CD4-positive, alpha-beta memory T cell (primary cell): ENCODE data around the gene ACVRL1. TPM values are rescaled to one million over a fixed set of nuclear protein-coding genes. Genes with fewer than 3 reads are reported as not detected.

ENCODE experiments used
- CTCF ChIA-PET: fragments of 350-600 bp; sonication (Branson Sonifier 250); formaldehyde crosslinking; loops from one replicate; lab custom pipeline; 2021; ENCODE audit warnings: inconsistent platforms; ENCODE audit not compliant: partially characterized antibody; lab: Charles Lee
- POLR2A ChIA-PET: fragments of 350-600 bp; sonication (Branson Sonifier 250); formaldehyde crosslinking; loops from one replicate; lab custom pipeline; 2021; ENCODE audit not compliant: partially characterized antibody; lab: Charles Lee
- DNase-seq, 5 donors: peaks; one replicate each; pipeline versions ENCODE4 v3.0.0 to v3.0.0-alpha.2; 2020 to 2022; ENCODE audit warnings: mixed read lengths in 1 of 5
- H3K27ac ChIP-seq: one replicate; pipeline ENCODE4 v1.7.0; 2013; ENCODE audit warnings: low read depth, low read length
- H3K27me3 ChIP-seq: 2 replicates; pipeline ENCODE4 v1.7.0; 2013; ENCODE audit warnings: mild to moderate bottlenecking, low read length, moderate library complexity; ENCODE audit not compliant: insufficient read depth
- H3K36me3 ChIP-seq: 2 replicates; pipeline ENCODE4 v1.7.0; 2013; ENCODE audit warnings: mild to moderate bottlenecking, low read length, moderate library complexity; ENCODE audit not compliant: insufficient read depth
- H3K4me1 ChIP-seq: 2 replicates; pipeline ENCODE4 v1.7.0; 2013; ENCODE audit warnings: mild to moderate bottlenecking, low read length, moderate library complexity; ENCODE audit not compliant: insufficient read depth
- H3K4me3 ChIP-seq, 2 donors: one replicate each; pipeline ENCODE4 v1.7.0; 2013; ENCODE audit warnings: low read length in 2 of 2, mild to moderate bottlenecking in 1 of 2
- H3K9me3 ChIP-seq, 2 donors: one replicate each; pipeline ENCODE4 v1.7.0; 2013; ENCODE audit warnings: low read length in 2 of 2, control low read depth in 1 of 2; ENCODE audit not compliant: control insufficient read depth in 1 of 2
- H3K27ac Mint-ChIP-seq, 7 donors: one replicate each; pipeline ENCODE4 v1.8.0; 2020 to 2021; ENCODE audit warnings: mixed read lengths in 7 of 7, mild to moderate bottlenecking in 6 of 7, inconsistent platforms in 3 of 7, moderate library complexity in 3 of 7
- H3K27me3 Mint-ChIP-seq, 2 donors: one replicate each; pipeline ENCODE4 v1.8.0; 2020 to 2021; ENCODE audit warnings: mixed read lengths in 2 of 2
- H3K36me3 Mint-ChIP-seq, 2 donors: one replicate each; pipeline ENCODE4 v1.8.0; 2020 to 2021; ENCODE audit warnings: mixed read lengths in 2 of 2, inconsistent platforms in 1 of 2, mild to moderate bottlenecking in 1 of 2
- H3K4me1 Mint-ChIP-seq, 4 donors: one replicate each; pipeline ENCODE4 v1.8.0; 2020 to 2021; ENCODE audit warnings: mixed read lengths in 4 of 4, mild to moderate bottlenecking in 1 of 4
- H3K4me3 Mint-ChIP-seq, 8 donors: one replicate each; pipeline ENCODE4 v1.8.0; 2020 to 2021; ENCODE audit warnings: mixed read lengths in 8 of 8, mild to moderate bottlenecking in 7 of 8, moderate library complexity in 6 of 8, inconsistent platforms in 3 of 8
- H3K9me3 Mint-ChIP-seq, 8 donors: one replicate each; pipeline ENCODE4 v1.8.0; 2020 to 2021; ENCODE audit warnings: mixed read lengths in 8 of 8, mild to moderate bottlenecking in 5 of 8, inconsistent platforms in 3 of 8, moderate library complexity in 1 of 8
- intact Hi-C: fragments of 100-400 bp; cut with micrococcal nuclease; formaldehyde crosslinking; loops from one replicate; pipeline ENCODE4 v1.15.1; 2023
- polyA plus RNA-seq, 2 donors: library from polyadenylated mRNA; unstranded; fragments of 300-500 nt; fragmentation: Illumina TruSeq; gene quantifications; one replicate each; pipeline ENCODE4 v1.2.3, GENCODE V29; 2021
- total RNA-seq, 2 experiments: library from RNA; stranded (reverse); gene quantifications; one replicate each; pipeline ENCODE4 v1.2.3, GENCODE V29; 2021

Gene ACVRL1
- total and polyA plus RNA-seq, 4 experiments from 2014 or later, result 0.15 to 0.83 TPM; not detected in 2

GRCh38 chr12:51937926-51938325 is 30.6 kb downstream of the ACVRL1 start:
- intact Hi-C loops, result no loop called here
- H3K4me3 ChIP-seq, result no peak overlapping the region
- H3K27ac Mint-ChIP-seq, result no peak overlapping the region
- no peaks in the 10 kb centered on the region for H3K27me3 ChIP-seq
- CTCF ChIA-PET, result interaction anchor here (1.1 to 1.5 kb wide), 3 partner anchors 8 to 87 kb away, joined by 3 to 4 read pairs (median 3); no protein-coding TSS in a partner anchor
- POLR2A ChIA-PET, result no interaction called here
- no peaks in the 10 kb centered on the region for H3K9me3 ChIP-seq
- H3K4me1 Mint-ChIP-seq, result peaks cover 0 to 7% (median 4%) of the 10 kb centered on the region in 4 donors
- H3K27ac ChIP-seq, result no peak overlapping the region
- H3K36me3 Mint-ChIP-seq, result no peaks in the 10 kb centered on the region
- no peaks in the 10 kb centered on the region for H3K36me3 ChIP-seq
- DNase-seq, result no peak
- H3K4me3 Mint-ChIP-seq, result no peak overlapping the region
- peaks cover 5 to 8% of the 10 kb centered on the region in 2 donors for H3K27me3 Mint-ChIP-seq
- H3K9me3 Mint-ChIP-seq, result peaks cover 0 to 2% (median 0%) of the 10 kb centered on the region in 8 donors
- H3K4me1 ChIP-seq, result no peaks in the 10 kb centered on the region

- CTCF ChIA-PET, result no interaction called here
- peaks cover 0 to 6% (median 2%) of the 10 kb centered on the region in 8 donors for H3K9me3 Mint-ChIP-seq
- H3K4me3 Mint-ChIP-seq, result no peak overlapping the region
- H3K27ac Mint-ChIP-seq, result no peak overlapping the region
- Histone ChIP-seq H3K4me3 (no peak overlapping the region), H3K27me3 (no peaks in the 10 kb centered on the region), H3K36me3 (no peaks in the 10 kb centered on the region), H3K27ac (no peak overlapping the region), H3K9me3 (no peaks in the 10 kb centered on the region), H3K4me1 (no peaks in the 10 kb centered on the region)
- H3K27me3 Mint-ChIP-seq, result peaks cover 5 to 8% of the 10 kb centered on the region in 2 donors
- no peak for DNase-seq
- H3K36me3 Mint-ChIP-seq, result peaks cover 0 to 2% of the 10 kb centered on the region in 2 donors
- POLR2A ChIA-PET, result no interaction called here
- H3K4me1 Mint-ChIP-seq, result peaks cover 0 to 7% (median 4%) of the 10 kb centered on the region in 4 donors
- intact Hi-C loops, result no loop called here
Measured at GRCh38 chr12:51938726-51939125, 31.4 kb downstream of the ACVRL1 start.

GRCh38 chr12:51941011-51941581 is 33.8 kb downstream of the ACVRL1 start:
- H3K4me3 Mint-ChIP-seq, result no peak overlapping the region
- DNase-seq, result no peak
- H3K27me3 Mint-ChIP-seq, result peaks cover 9 to 12% of the 10 kb centered on the region in 2 donors
- peaks cover 0 to 7% (median 5%) of the 10 kb centered on the region in 4 donors for H3K4me1 Mint-ChIP-seq
- ChIA-PET CTCF (no interaction called here), POLR2A (no interaction called here)
- peaks cover 2 to 6% of the 10 kb centered on the region in 2 donors for H3K36me3 Mint-ChIP-seq
- H3K36me3 ChIP-seq, result no peaks in the 10 kb centered on the region
- intact Hi-C loops, result no loop called here
- H3K27me3 ChIP-seq, result no peaks in the 10 kb centered on the region
- H3K27ac ChIP-seq, result no peak overlapping the region
- peaks cover 5 to 22% (median 12%) of the 10 kb centered on the region in 8 donors for H3K9me3 Mint-ChIP-seq
- no peaks in the 10 kb centered on the region for H3K9me3 ChIP-seq
- no peak overlapping the region for H3K27ac Mint-ChIP-seq
- H3K4me1 ChIP-seq, result no peaks in the 10 kb centered on the region
- no peak overlapping the region for H3K4me3 ChIP-seq

DNA sequence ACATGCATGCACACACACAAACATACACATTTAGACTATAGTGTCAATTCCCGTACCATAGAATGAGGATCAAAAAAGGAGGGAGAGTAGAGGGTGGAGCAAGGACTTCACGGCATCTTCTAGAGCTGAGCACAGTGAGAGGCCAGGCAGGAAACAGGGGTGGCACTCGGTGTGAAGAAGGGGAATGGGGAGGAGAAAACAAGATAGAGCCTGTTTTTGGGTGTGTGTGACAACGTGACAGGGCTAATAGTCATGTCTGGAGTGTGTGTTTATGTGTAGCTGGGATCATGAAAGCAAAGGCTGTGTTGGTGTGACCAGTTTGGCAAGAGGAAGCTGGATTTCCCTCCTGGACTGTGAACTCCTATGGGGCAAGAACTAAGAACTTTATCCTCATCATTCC is 34.3 kb downstream of the ACVRL1 start:
- Mint-ChIP-seq H3K4me3 (no peak overlapping the region), H3K9me3 (peaks cover 5 to 22% (median 12%) of the 10 kb centered on the region in 8 donors), H3K27me3 (peaks cover 9 to 12% of the 10 kb centered on the region in 2 donors), H3K27ac (no peak overlapping the region), H3K4me1 (peaks cover 0 to 7% (median 5%) of the 10 kb centered on the region in 4 donors), H3K36me3 (peaks cover 2 to 6% of the 10 kb centered on the region in 2 donors)
- Histone ChIP-seq H3K9me3 (no peaks in the 10 kb centered on the region), H3K36me3 (no peaks in the 10 kb centered on the region), H3K27ac (no peak overlapping the region), H3K4me1 (no peaks in the 10 kb centered on the region), H3K4me3 (no peak overlapping the region), H3K27me3 (no peaks in the 10 kb centered on the region)
- ChIA-PET POLR2A (no interaction called here), CTCF (interaction anchor here (0.6 to 1.7 kb wide), 4 partner anchors 29 to 84 kb away, joined by 3 to 4 read pairs (median 4); no protein-coding TSS in a partner anchor)
- intact Hi-C loops, result no loop called here
- DNase-seq, result no peak

DNA sequence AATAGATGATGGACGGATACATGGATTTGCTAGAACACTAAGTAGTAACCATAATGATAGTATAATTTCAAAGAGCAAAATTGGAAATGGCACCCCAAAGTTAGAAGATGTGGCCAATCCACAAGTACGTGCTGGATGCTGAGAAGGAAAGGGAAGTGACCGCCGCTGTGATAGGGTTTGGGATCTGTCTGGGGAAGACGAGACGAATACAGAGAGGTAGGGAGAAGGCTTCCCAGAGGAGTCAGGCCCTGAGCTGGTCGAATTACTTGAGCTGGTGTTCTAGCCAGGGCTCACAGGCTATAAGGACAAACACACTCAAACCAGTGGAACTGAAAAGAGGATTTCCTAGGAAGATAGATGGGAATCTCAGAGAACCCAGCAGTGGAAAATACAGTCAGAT is 34.8 kb downstream of the ACVRL1 start:
- H3K4me3 Mint-ChIP-seq, result no peak overlapping the region
- H3K27me3 Mint-ChIP-seq, result peaks cover 9 to 12% of the 10 kb centered on the region in 2 donors

GRCh38 chr12:51942501-51943000 is 35.2 kb downstream of the ACVRL1 start:
- no peaks in the 10 kb centered on the region for H3K36me3 ChIP-seq
- H3K9me3 ChIP-seq, result no peaks in the 10 kb centered on the region
- peaks cover 0 to 7% (median 5%) of the 10 kb centered on the region in 4 donors for H3K4me1 Mint-ChIP-seq
- H3K27me3 Mint-ChIP-seq, result peaks cover 11 to 12% of the 10 kb centered on the region in 2 donors
- no peak for DNase-seq
- H3K4me3 ChIP-seq, result no peak overlapping the region
- H3K9me3 Mint-ChIP-seq, result peaks cover 5 to 22% (median 12%) of the 10 kb centered on the region in 8 donors
- intact Hi-C loops, result no loop called here
- H3K36me3 Mint-ChIP-seq, result peaks cover 2 to 6% of the 10 kb centered on the region in 2 donors
- no peak overlapping the region for H3K4me3 Mint-ChIP-seq
- ChIA-PET CTCF (interaction anchor here (1.3 to 1.7 kb wide), 3 partner anchors 28 to 83 kb away, joined by 3 to 4 read pairs (median 4); no protein-coding TSS in a partner anchor), POLR2A (no interaction called here)
- H3K27ac Mint-ChIP-seq, result no peak overlapping the region
- no peak overlapping the region for H3K27ac ChIP-seq
- H3K27me3 ChIP-seq, result no peaks in the 10 kb centered on the region
- H3K4me1 ChIP-seq, result no peaks in the 10 kb centered on the region

More for the DNA sequence above, 34.8 kb downstream of the ACVRL1 start:
- POLR2A ChIA-PET, result no interaction called here
- CTCF ChIA-PET, result interaction anchor here (0.6 to 1.7 kb wide), 4 partner anchors 29 to 84 kb away, joined by 3 to 4 read pairs (median 4); no protein-coding TSS in a partner anchor
- H3K36me3 ChIP-seq, result no peaks in the 10 kb centered on the region
- no peak overlapping the region for H3K27ac Mint-ChIP-seq
- DNase-seq, result no peak
- H3K36me3 Mint-ChIP-seq, result peaks cover 2 to 6% of the 10 kb centered on the region in 2 donors
- no peaks in the 10 kb centered on the region for H3K4me1 ChIP-seq
- intact Hi-C loops, result no loop called here
- no peak overlapping the region for H3K27ac ChIP-seq
- no peaks in the 10 kb centered on the region for H3K9me3 ChIP-seq
- no peak overlapping the region for H3K4me3 ChIP-seq
- peaks cover 5 to 22% (median 12%) of the 10 kb centered on the region in 8 donors for H3K9me3 Mint-ChIP-seq
- H3K4me1 Mint-ChIP-seq, result peaks cover 0 to 7% (median 5%) of the 10 kb centered on the region in 4 donors
- no peaks in the 10 kb centered on the region for H3K27me3 ChIP-seq

DNA sequence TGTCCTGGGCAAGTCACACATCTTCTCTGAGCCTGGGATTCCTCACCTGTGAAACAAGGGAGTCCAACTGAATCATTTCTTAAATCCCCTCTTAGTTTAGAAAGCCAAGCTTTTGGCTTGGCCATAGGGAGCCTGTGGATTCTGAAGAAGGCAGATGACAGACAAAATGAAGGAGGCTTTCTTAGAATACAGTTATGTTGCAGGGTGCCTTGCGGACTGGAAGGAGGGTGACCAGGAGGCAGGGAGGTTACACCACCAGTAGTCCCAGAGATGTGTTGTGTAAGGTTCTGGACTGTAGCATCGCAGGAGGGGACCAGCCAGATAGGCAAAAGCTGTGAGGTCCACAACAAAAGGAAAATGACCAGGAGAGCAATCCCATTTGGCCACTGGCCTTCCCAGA is 36.0 kb downstream of the ACVRL1 start:
- Histone ChIP-seq H3K27ac (no peak overlapping the region), H3K36me3 (no peaks in the 10 kb centered on the region), H3K9me3 (no peaks in the 10 kb centered on the region), H3K27me3 (no peaks in the 10 kb centered on the region), H3K4me1 (no peaks in the 10 kb centered on the region), H3K4me3 (no peak overlapping the region)
- peaks cover 11 to 12% of the 10 kb centered on the region in 2 donors for H3K27me3 Mint-ChIP-seq
- ChIA-PET POLR2A (no interaction called here), CTCF (interaction anchor here (1.7 kb wide), 1 partner anchor 82 kb away, joined by 4 read pairs; no protein-coding TSS in a partner anchor)
- intact Hi-C loops, result no loop called here
- no peak overlapping the region for H3K4me3 Mint-ChIP-seq
- DNase-seq, result no peak
- H3K4me1 Mint-ChIP-seq, result peaks cover 0 to 7% (median 5%) of the 10 kb centered on the region in 4 donors
- peaks cover 2 to 6% of the 10 kb centered on the region in 2 donors for H3K36me3 Mint-ChIP-seq
- H3K27ac Mint-ChIP-seq, result no peak overlapping the region
- H3K9me3 Mint-ChIP-seq, result peaks cover 5 to 22% (median 12%) of the 10 kb centered on the region in 8 donors
